H4 (cell line): ENCODE results near the gene BRMS1. TPM values are rescaled to one million over a fixed set of nuclear protein-coding genes. Genes with fewer than 3 reads are reported as not detected.
"Not testable (repeated sequence)": the region's sequence is repeated elsewhere in the genome, so short reads cannot be mapped to it uniquely, and the experiment has no call there.

ENCODE experiments used
- DNase-seq: peaks from one replicate; pipeline ENCODE4 v3.0.0-alpha.2; 2015; ENCODE audit warnings: low spot score
- total RNA-seq: library from RNA; depleted of rRNA; stranded (reverse); fragments of >200 nt; shearing (Covaris generic); gene quantifications from 2 replicates; pipeline ENCODE4 v1.2.3, GENCODE V29; 2014; rRNA removed

Gene BRMS1, protein sequence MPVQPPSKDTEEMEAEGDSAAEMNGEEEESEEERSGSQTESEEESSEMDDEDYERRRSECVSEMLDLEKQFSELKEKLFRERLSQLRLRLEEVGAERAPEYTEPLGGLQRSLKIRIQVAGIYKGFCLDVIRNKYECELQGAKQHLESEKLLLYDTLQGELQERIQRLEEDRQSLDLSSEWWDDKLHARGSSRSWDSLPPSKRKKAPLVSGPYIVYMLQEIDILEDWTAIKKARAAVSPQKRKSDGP
- total RNA-seq: 88.2 and 107 TPM in 2 replicates

DNA sequence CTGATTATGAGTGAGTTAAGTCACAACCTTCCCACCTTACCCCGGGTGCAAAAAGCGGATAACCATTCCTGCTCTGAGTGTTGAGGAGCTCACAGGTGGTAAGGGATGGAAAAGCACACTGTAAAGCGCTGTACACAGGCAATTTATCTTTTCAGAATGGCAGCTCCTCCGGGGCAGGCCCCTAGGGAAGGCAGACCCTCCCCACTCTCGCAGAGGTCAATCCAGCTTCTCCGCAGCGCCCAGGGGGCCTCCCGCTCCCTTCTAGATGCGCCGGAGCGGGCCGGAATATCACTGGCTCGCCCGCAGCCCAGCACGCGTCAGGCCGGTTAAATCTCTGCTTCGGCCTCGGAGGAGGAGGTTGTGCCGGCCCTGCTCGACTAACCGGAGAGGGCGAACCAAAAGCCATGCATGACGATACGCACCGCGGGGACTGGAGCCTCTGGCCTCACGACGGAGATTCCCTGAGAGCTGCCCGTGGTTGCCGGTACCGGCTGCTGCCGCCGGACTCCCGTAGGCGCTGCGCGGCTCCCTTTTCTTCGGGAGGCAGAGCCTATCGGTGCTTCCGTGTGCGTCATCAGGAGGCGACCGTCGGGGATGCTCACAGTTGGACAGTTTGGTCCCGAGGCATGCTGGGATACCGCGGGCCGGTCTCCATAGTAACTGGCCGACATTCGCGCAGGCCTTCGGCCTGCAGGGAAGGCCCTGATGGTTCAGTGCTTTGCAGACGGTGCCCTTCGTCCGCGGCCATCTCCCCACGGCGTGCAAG, at the start of gene BRMS1:
Gene BRMS1 (minus strand): TSS at position 555 of the 766 bp plus-strand sequence. CDS start 2,870 bp downstream, outside the sequence.
- peak; percentile 96 for DNase-seq

DNA sequence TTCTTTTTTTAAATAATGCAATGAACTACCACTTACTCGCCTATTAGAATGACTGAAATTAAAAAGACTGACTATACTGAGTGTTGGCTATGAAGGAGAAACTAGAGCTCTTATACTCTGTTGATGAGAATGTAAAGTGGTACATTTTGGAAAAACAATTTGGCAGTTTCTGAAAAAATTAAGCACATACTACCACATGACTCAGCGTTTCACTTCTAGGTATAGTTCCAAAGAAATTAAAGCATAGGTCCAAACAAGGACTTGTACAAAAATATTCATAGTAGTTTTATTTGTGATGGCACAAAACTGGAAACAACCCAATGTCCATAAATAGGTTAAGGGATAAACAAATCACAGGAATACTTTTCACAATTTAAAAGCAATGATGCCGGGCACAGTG, 49.0 kb upstream of the BRMS1 start:
- DNase-seq: no peak

DNA sequence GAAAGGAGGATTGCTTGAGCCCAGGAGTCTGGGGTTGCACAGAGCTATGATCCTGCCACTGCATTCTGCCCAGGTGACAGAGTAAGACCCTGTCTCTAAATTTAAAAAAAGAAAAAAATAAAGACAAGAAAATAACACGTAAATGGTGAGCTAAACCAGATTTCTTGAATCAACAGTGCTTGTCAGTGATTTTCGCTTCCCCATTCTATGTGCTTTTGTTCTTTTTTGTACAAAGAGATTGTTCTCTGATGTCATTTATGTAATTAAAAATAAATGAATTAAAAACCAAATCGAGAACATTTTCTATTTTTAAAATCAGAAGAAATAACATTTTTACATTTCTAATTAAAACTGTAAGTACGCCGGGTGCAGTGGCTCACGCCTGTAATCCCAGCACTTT, 46.4 kb upstream of the BRMS1 start:
- DNase-seq: no peak

DNA sequence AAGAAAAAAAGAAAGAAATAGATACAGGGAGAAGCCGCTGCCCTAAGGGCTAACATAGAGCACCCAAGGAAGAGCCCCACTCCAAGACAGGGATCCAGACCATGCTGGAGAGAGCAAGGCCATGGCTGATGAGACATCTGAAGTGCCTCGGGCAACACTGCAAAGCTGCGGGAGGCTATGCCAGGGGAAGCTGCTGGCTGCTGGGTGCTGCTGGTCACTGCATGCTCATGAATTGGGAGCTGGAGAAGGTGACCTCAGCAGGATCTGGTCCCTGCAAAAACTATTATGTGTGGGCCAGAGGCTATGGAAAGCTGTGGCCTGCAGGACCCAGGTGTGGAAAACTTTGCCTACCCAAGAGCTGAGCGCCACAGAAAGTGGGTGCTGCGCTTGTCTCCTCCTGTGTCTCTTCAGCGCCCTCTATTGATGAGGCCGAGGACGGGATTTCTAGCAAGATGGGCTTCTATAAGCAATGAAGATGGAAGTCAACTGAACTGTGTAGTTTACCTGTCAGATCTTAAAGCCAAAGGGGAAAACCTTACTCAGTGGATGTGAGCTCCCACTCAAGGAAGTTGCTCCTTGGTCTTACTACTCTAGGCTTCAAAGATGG, 44.0 kb upstream of the BRMS1 start:
- peak; percentile 55 for DNase-seq

DNA sequence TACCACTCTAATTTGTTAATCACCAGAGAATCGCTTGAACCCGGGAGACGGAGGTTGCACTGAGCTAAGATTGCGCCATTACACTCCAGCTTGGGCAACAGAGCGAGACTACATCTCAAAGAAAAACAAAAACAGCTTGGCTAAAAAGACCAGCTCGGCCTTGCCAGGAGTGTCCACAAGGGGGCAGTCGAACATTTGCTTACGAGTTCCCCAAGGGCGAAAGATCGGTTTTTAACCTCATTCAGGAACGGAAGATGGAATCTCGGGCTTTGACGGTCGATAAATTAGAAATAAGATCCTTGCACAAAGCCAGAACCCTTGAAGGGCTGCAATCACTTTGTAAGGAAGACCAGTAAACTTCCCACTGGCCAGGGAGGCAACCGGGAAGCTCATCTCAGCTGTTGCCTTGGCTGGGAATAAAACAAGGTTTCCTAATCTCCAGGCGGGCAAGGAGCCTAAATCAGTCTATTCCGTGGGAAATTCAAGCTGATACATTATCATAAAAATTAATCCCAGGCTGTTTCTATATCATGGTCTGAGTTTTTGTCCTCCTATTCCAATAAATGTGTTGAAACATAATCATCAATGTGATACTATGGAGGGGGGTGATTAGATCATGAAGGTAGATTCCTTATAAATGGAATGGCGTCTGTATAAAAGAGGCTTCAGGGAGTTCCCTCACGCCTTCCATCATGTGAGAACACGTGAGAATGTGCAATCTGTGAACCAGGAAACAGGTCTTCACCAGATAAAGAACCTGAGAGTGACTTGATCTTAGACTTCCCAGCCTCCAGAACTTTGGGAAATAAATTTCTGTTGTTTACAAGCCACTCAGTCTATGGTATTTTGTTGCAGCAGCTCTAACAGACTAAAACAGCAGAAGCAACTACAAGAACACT, 41.5 kb upstream of the BRMS1 start:
- peak; percentile 68 for DNase-seq

DNA sequence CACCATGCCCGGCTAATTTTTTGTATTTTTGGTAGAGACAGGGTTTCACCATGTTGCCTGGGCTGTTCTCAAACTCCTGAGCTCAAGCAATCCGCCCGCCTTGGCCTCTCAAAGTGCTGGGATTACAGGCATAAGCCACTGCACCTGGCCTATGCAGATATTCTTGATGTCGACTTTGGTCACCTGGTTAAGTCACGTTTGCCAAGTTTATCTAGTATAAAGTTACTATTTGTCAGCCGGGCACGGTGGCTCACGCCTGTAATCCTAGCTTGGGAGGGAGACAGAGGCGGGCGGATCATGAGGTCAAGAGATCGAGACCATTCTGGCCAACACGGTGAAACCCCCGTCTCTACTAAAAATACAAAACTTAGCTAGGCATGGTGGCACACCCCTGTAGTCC, 39.4 kb upstream of the BRMS1 start:
- DNase-seq: not testable (repeated sequence)

DNA sequence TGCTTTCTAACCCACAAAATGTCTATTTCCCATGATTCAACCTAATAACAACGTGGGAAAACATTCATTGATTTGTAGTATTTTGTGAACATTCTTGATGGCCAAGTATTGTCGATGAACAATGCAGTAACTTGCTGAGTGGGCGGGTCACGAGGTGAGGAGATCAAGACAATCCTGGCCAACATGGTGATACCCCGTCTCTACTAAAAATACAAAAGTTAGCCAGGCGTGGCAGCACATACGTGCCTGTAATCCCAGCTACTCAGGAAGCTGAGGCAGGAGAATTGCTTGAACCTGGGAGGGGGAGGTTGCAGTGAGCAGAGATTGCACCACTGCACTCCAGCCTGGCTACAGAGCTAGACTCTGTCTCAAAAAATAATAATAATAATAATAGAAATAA, 35.4 kb upstream of the BRMS1 start:
- DNase-seq: not testable (repeated sequence)

DNA sequence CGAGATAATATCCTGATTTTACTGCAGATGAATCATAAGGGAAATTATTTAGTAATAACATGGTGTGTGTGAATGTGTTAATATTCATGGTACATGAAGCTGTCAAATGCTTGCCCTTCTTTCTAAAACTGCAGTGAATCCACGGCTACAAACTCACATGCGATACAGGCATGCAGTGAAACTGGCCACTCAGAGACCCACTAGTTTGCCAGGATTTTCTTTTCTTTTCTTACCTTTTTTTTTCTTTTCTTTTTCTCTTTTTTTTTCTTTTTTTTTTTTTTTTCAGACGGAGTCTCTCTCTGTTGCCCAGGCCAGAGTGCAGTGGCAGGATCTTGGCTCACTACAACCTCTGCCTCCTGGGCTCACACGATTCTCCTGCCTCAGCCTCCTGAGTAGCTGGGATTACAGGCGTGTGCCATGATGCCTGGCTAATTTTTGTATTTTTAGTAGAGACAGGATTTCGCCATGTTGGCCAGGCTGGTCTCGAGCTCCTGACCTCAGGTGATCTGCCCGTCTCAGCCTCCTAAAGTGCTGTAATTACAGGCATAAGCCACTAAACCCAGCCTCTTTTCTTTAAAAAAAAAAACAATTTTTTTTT, 28.9 kb upstream of the BRMS1 start:
- DNase-seq: not testable (repeated sequence)

DNA sequence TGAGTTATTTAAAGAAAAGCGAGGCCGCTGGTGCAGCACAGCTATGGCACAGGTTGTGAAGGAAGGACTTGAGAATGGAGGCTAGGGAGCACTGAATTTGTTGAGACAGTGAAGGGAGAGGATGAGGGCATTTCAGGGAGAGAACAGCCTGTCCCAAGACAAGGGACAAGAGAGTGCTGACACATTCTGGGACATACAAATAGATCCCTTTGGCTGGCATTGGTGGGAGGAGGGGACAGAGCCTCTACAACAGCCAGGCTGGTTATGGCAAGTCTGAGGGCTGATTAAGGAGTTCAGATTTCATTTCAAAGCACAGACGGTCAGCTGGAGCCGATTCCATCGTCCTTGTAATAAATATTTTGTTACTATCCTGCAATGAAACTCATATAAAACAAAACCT, 28.4 kb upstream of the BRMS1 start:
- DNase-seq: no peak

DNA sequence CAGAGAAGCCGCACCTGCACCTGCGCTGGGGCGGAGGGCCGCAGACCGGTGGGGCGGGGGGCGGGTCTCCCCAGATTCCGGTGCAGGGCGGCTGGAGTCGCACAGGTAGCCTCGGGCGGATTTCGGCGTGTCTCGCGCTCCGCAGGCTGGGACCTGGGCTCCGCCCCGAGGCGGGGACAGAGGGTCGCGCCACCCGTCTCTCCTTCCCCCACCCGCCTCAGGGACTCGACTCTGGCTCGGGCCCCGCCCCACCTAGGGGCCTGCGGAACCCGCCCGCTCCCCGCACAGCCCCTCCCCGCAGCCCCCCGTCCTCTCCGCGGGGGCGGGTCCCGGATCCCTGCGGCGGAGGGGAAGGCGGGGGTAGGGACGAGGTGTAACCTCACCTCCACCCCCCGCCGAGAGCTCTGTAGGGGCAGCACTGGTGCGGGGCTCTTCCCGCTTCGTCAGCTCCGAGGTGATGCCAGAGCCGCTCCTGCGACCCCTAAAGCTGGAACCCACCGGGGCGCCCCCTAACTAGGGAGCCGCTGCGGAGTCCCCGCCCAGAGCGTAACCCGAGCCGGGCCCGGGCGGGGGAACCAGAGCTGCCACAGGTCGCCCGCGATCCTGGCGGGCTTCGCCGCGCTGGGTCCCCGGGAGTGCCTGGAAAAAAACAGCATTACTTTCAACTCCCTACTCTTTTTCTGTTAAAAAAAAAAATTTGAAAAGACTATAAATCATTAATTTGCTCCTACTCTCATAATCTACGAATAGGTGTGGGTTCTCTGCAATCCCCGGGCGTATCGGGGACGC, 26.9 kb upstream of the BRMS1 start, which contains the start of gene SLC29A2:
Gene SLC29A2 (minus strand): TSS at position 134 of the 789 bp plus-strand sequence. CDS start 169 bp downstream, outside the sequence.
- no peak for DNase-seq

DNA sequence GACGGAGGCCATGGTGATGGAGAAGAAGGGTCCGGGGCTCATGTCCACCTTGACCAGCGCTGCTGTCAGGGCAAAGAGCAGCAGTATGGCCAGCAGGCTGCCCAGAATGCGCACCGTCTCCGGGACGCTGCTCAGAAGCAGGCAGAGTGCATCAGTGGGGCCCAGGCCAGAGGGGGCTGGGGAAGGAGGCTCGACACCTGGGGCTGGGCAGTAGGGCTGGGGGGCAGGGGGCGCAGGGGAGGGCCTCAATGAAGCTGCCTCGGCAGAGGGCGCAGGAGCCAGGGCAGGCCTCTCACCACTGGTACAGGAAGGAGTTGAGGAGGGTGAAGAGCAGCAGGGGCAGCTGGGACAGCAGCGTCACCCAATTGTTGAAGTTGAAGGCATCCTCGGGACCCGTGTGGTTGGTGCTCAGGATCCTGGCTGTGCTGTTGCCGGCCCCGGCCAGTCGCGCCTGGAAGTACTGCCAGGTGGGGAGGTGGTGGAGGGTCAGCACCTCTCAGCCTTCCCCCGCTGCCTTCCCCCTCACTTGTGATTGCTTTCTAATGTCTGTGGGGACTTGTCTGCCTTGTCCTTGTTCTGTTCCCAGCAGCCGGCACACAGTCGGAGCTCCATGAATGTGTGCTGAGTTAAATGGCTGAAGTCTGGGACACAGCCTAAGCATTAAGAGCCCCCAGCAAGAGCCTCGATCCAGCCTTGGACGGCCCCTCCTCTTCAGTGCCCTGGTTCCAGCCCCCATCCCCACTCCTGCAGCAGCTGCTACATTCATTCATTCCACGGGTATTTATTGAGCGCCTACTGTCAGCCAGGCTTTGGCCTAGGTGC, 24.4 kb upstream of the BRMS1 start:
- DNase-seq: no peak

DNA sequence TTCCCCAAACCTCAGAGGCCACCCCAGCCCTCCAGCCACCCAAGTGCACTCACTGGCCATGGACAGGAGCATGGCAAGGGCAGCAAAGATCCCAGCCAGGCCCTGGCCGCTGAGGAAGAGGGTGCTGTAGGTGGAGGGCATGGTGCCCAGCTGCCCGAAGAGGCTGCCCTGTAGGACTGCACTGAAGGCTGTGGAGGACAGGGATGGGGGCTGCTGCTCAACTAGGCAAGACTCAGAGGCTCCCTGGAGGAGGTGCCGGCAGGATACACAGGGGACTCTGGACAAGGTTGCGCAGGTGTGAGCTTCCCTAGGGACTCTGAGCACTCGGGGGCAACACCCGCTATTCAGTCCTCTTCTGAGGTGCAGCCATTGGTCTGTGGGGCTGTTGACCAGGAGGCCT, 23.6 kb upstream of the BRMS1 start:
- DNase-seq: no peak

DNA sequence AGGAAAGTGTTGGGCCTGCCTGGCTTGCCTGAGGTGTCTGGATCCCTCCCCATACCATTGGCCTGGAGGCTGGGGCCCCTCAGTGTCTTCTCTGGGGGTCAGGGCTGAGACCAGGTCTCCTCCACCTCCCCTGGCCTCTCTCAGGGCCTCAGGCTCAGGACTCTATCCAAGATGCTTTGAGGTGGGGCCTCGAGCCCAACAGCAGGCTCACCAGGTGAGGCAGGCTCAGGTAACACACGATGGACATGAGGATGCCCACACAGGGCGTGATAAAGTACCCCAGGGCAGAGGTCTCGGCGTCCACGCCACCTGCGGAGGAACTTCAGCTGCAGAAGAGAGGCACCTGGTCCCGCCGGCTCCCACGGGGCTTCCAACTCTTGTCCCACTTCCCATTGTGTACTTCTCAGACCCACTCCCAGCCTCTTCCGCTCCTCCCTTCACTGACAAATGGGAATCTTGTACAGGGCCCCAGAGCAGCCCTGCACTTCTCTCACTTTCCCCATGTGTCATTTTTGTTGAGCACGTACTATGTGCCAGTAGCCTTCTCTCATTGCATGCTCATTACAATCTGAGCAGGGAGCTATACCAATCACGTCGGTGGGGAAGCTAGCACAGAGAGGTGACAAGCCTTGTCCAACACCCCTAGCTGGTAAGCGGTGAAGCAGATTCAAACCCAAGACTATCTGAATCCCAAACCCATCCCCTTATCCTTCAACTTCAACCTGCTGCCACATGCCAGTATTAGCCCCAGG, 22.8 kb upstream of the BRMS1 start:
- DNase-seq: no peak

DNA sequence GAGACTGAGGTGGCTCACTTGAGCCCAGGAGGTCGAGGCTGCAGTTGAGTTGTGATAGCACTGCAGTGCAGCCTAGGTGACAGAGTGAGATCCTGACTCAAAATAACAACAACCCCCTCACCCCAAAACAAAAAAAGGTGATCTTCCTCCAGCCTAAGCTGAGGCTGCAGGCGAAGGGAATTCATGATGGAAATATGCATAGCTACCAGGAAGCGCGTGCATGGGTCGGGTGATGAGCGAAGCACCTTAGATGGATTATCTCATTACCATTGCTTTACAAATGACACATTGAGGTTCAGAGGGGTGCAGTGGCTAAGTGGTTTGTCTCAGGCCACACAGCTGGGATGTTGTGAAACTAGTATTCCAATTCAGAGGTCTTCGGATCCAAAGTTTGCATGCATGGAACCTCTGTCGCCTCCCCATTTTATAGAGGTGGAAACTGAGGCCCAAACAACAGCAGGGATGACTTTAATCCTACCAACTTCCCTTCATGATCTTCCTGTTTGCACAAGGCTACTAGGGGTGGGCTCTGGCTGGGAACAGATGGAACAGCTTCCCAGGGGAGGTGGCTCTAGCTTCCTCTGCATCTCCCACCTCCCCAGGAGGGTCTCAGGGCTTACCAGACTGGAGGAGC, 22.1 kb upstream of the BRMS1 start:
- DNase-seq: no peak

DNA sequence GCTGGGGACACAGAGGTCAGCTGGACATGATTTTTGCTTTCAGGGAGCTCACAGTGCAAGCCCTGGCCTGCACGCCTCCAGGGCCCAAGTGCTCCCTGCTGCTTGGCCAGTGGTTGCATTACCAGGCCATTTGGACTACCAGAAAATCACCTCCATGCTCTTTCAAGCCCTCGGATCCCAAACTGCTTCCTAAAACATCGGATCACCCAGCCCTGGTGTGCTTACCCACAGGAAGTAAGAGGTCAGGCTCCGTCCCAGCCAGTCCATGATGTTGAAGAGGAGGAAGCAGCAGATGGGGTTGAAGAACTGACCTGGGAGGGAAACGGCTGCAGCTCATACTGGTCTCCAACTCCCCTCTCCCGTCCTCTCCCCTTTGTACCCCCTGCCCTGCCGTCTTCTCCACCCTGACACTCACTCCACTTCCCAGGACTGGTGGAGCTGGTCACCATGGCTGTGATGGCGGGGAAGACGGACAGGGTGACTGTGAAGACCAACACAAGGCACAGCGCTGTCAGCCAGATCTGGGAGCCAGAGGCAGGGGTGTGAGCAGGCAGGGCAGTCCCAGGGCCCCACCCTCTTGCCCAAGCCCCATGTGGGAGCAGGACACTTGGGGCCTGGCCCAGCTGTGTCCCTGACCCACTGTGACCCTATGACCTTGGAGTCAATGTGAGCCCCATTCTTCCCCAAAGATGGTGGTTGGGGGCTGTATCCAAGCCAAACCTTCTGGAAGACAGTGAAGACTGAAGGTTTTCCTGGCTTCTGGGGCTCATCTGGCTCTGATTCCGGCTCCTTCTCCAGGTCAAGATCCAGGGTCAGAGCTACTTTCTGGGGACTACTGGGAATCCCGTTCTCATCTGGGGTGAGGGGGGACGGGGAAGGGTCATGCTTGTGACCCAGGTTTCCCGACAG, 21.1 kb upstream of the BRMS1 start:
- no peak for DNase-seq

DNA sequence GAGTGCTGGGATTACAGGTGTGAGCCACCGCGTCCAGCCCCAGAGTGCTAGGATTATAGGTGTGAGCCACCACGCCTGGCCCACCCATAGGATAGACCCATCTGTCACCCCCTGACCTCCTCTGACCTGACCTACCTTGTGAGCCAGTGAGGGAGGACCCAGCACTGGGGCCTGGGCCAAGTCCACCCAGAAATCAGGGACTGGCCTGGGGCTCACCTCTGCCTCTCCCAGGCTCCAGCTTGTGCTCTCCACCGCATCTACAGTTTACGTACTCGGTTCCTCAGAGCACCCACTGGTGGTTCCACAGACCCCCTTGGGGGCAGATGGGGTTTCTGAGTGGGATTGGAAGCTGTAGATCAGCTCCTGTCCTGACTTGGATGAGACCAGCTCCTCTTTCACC, 20.3 kb upstream of the BRMS1 start:
- no peak for DNase-seq

DNA sequence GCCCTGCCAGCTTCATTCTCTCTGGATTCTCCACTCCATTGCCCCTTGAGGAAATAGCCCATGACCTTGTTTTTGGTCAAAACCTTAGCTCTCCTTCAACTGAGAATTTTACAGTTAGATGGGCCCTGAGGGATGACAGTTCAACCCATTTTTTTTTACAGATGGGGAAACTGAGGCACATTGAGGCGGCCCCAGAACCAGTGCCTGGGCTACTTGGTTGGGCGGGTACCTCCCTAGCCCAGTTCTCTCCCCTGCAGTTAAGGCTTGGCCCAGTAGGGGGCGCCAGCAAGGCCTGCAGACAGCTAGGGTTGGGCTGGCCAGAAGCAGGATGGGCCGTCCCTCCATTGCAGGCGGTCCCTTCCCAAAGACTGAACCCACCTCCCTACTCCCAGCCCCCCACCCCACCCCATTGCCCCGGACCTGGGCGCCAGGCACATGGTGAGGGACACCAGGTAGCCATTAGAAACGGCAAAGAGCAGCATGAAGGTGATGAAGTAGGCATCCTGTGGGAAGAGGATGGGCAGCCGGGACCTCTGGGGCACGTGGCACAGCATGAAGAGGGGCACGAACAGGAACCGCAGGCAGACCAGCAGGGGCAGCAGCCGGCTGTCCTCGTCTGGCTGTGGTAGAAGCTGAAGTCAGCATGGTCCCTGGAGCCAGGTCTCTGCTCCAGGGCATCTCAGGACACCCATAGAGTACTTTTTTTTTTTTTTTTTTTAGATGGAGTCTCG, 19.1 kb upstream of the BRMS1 start:
- no peak for DNase-seq
